K562 (cell line): ENCODE measurements around the gene MAP10. TPM values are rescaled to one million over a fixed set of nuclear protein-coding genes. Genes with fewer than 3 reads are reported as not detected.

ENCODE experiments used
- ATAC-seq: fragments of 200-7000 bp; cut with Tn5 transposase; 3 replicates; pipeline ENCODE4 v1.9.1; 2020; ENCODE audit warnings: moderate library complexity
- BruUV-seq: library from RNA; stranded (reverse); fragments of 400-500 nt; replicated peaks from 2 replicates; lab custom pipeline; 2021; lab: Mats Ljungman, UMichigan
- CTCF ChIA-PET: fragments of 300-600 bp; formaldehyde crosslinking; extraction: SDS; loops from one replicate; lab custom pipeline; 2021; ENCODE audit warnings: low intra/inter-chr PET ratio; lab: Yijun Ruan, JAX
- POLR2A ChIA-PET: fragments of 300-600, 350-650 bp; sonication (Branson Sonifier 250); formaldehyde crosslinking; extraction: SDS; loops from one replicate; lab custom pipeline; 2021; ENCODE audit warnings: antibody characterized with exemption, inconsistent platforms; lab: Yijun Ruan, JAX
- DNase-seq, 4 experiments: peaks; one replicate each; pipeline versions ENCODE4 v3.0.0 to v3.0.0-alpha.2; 2011 to 2018; ENCODE audit warnings: low spot score in 3 of 4, mixed read lengths in 3 of 4; ENCODE audit errors: extremely low read depth in 1 of 4
- FAIRE-seq: peaks from 2 replicates; lab custom pipeline; 2011; peaks lifted over from hg19 to GRCh38; lab: Jason Lieb, UNC
- H2AFZ ChIP-seq: 2 replicates; pipeline ENCODE4 v1.6.0; 2011; ENCODE audit warnings: low read depth, low read length, control low read depth, inconsistent platforms
- H3K27ac ChIP-seq: fragments of 200-600 bp; 3 replicates; pipeline ENCODE4 v1.8.0; 2011; ENCODE audit warnings: low read depth, mild to moderate bottlenecking, control low read depth, inconsistent platforms, low read length, moderate library complexity, mixed read lengths; ENCODE audit errors: extremely low read depth
- H3K27me3 ChIP-seq, 2 experiments: fragments of 300-600 bp in 1 of 2; 2 replicates in 1 of 2; 3 replicates in 1 of 2; pipeline versions ENCODE4 v1.6.0 to v1.8.0; 2011; ENCODE audit warnings: inconsistent platforms in 2 of 2, low read length in 2 of 2, mild to moderate bottlenecking in 1 of 2, mixed read lengths in 1 of 2, moderate library complexity in 1 of 2; ENCODE audit not compliant: control insufficient read depth in 2 of 2, insufficient read depth in 2 of 2
- H3K36me3 ChIP-seq: fragments of 300-600 bp; 3 replicates; pipeline ENCODE4 v1.8.0; 2011; ENCODE audit warnings: mild to moderate bottlenecking, low read length, inconsistent platforms; ENCODE audit not compliant: control insufficient read depth, insufficient read depth
- H3K4me1 ChIP-seq, 2 experiments: fragments of 200-600 bp in 1 of 2; replicated peaks in 1 of 2; 2 replicates in 1 of 2; 3 replicates in 1 of 2; pipeline versions ENCODE4 v1.5.1 to v1.8.0; 2011; ENCODE audit warnings: inconsistent platforms in 2 of 2, low read length in 2 of 2, mild to moderate bottlenecking in 1 of 2, mixed read lengths in 1 of 2, moderate library complexity in 1 of 2; ENCODE audit not compliant: control insufficient read depth in 2 of 2, insufficient read depth in 2 of 2
- H3K4me2 ChIP-seq: 2 replicates; pipeline ENCODE4 v1.6.1; 2011; ENCODE audit warnings: low read length, control low read depth, inconsistent platforms, mixed read lengths; ENCODE audit not compliant: insufficient read depth
- H3K4me3 ChIP-seq: fragments of 200-600 bp; sonication (generic), shearing (Covaris generic); 2 replicates; pipeline ENCODE4 v1.5.1; 2016; ENCODE audit warnings: control low read depth, inconsistent platforms
- H3K79me2 ChIP-seq: fragments of 200-600 bp; 3 replicates; pipeline ENCODE4 v1.8.0; 2011; ENCODE audit warnings: low read length, inconsistent platforms; ENCODE audit not compliant: control insufficient read depth, insufficient read depth
- H3K9ac ChIP-seq, 2 experiments: 2 replicates each; pipeline versions ENCODE4 v1.6.0 to v1.6.1; 2011; ENCODE audit warnings: low read depth in 2 of 2, low read length in 2 of 2, control low read depth in 1 of 2, inconsistent platforms in 1 of 2, mild to moderate bottlenecking in 1 of 2, mixed read lengths in 1 of 2; ENCODE audit not compliant: insufficient read depth in 1 of 2
- H3K9me1 ChIP-seq: one replicate; pipeline ENCODE4 v1.6.0; 2011; ENCODE audit warnings: inconsistent platforms, mild to moderate bottlenecking, low read length, moderate library complexity; ENCODE audit not compliant: control insufficient read depth, insufficient read depth
- H3K9me3 ChIP-seq: replicated peaks from 2 replicates; pipeline ENCODE4 v1.5.1; 2011; ENCODE audit warnings: low read depth, low read length, inconsistent platforms; ENCODE audit not compliant: control insufficient read depth, insufficient read depth
- H4K20me1 ChIP-seq: replicated peaks from 2 replicates; pipeline ENCODE4 v1.6.1; 2011; ENCODE audit warnings: low read length, inconsistent platforms, mixed read lengths; ENCODE audit not compliant: control insufficient read depth, insufficient read depth
- EP300 ChIP-seq: IDR thresholded peaks from 2 replicates; pipeline ENCODE4 v1.6.1; 2012; ENCODE audit warnings: low read length, improper control_type of control experiment
- ZFP1 ChIP-seq: fragments of 450-650 bp; formaldehyde crosslinking; IDR thresholded peaks from 2 replicates; pipeline ENCODE4 v1.4.0; 2020; ENCODE audit warnings: mild to moderate bottlenecking, mixed read lengths
- WGBS: fragments of 100-300 bp; shearing (Covaris generic); methylation state at CpG from one replicate; pipeline ENCODE4 v1.1.6; 2016; ENCODE audit warnings: low coverage, mixed read lengths; ENCODE audit not compliant: insufficient coverage; ENCODE audit errors: missing lambda C conversion rate; 5-methylcytosine and 5-hydroxymethylcytosine counted together
- in situ Hi-C: fragments of 300-500 bp; cut with MboI; formaldehyde crosslinking; loops from 4 replicates; pipeline ENCODE4 v1.15.0; 2018; ENCODE audit warnings: inconsistent platforms, mixed read lengths
- intact Hi-C: fragments of 100-400 bp; cut with micrococcal nuclease; formaldehyde crosslinking; loops from 2 replicates; pipeline ENCODE4 v1.14.2; 2022
- polyA plus RNA-seq, 8 experiments: library from polyadenylated mRNA; depleted of rRNA in 4 of 8; stranded (reverse) in 5 of 8; unstranded in 3 of 8; fragments of >200 nt; fragmentation: Nextera tagmentation in 2 of 8; fragmentation: Illumina TruSeq in 1 of 8; extraction: Ambion mirVana in 2 of 8; extraction: Trizol in 1 of 8; gene quantifications; 2 replicates each; pipeline versions ENCODE4 v1.2.1 to v1.2.3, GENCODE V29; 2011 to 2014; ENCODE audit warnings: inconsistent platforms in 1 of 8, missing spikeins in 1 of 8
- total RNA-seq, 7 experiments: library from RNA; depleted of rRNA in 6 of 7; stranded (reverse); fragments of >200 nt in 6 of 7; fragmentation: Illumina TruSeq in 2 of 7; extraction: Trizol in 2 of 7; gene quantifications; 2 replicates each; pipeline versions ENCODE4 v1.2.1 to v1.2.3, GENCODE V29; 2011 to 2021; ENCODE audit warnings: low replicate concordance in 1 of 7
- TF ChIP-seq, protein P1 (sequence below): fragments of 450-650 bp; IDR thresholded peaks from 2 replicates; pipeline ENCODE4 v1.6.1; 2016; ENCODE audit warnings: borderline replicate concordance
- TF ChIP-seq, protein P2 (sequence below), 3 experiments: fragments of 200-800 bp in 1 of 3; sonication (Bioruptor generic) in 1 of 3; sonication (generic) in 1 of 3; formaldehyde crosslinking in 1 of 3; IDR thresholded peaks; 2 replicates each; pipeline versions ENCODE4 v1.6.1 to v1.8.0; 2016 to 2022; ENCODE audit warnings: mild to moderate bottlenecking in 2 of 3, missing compliant biosample characterization in 2 of 3, missing genetic modification characterization in 2 of 3, missing genetic modification reagents in 1 of 3

MAP10 gene
- total and polyA plus RNA-seq, 9 of the 15 experiments (the other 6 are each of a cell fraction or from before 2014, with no cell fraction given) = 0.11 to 0.98 (median 0.69) TPM

GRCh38 chr1:232834066-232834465, 28.9 kb downstream of the MAP10 start (continued):
- TF ChIP-seq, protein P1, sequence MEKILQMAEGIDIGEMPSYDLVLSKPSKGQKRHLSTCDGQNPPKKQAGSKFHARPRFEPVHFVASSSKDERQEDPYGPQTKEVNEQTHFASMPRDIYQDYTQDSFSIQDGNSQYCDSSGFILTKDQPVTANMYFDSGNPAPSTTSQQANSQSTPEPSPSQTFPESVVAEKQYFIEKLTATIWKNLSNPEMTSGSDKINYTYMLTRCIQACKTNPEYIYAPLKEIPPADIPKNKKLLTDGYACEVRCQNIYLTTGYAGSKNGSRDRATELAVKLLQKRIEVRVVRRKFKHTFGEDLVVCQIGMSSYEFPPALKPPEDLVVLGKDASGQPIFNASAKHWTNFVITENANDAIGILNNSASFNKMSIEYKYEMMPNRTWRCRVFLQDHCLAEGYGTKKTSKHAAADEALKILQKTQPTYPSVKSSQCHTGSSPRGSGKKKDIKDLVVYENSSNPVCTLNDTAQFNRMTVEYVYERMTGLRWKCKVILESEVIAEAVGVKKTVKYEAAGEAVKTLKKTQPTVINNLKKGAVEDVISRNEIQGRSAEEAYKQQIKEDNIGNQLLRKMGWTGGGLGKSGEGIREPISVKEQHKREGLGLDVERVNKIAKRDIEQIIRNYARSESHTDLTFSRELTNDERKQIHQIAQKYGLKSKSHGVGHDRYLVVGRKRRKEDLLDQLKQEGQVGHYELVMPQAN = no peak
- TF ChIP-seq ZFP1 (CRISPR knock-in tag) = no peak
- TF ChIP-seq, protein P2, sequence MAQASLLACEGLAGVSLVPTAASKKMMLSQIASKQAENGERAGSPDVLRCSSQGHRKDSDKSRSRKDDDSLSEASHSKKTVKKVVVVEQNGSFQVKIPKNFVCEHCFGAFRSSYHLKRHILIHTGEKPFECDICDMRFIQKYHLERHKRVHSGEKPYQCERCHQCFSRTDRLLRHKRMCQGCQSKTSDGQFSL (CRISPR knock-in tag; IDR thresholded peaks at IDR 0.05) = no peak
- TF ChIP-seq, protein P2 (tag; IDR thresholded peaks at IDR 0.05) = no peak
- TF ChIP-seq, all 486 proteins: peak for 0

DNA sequence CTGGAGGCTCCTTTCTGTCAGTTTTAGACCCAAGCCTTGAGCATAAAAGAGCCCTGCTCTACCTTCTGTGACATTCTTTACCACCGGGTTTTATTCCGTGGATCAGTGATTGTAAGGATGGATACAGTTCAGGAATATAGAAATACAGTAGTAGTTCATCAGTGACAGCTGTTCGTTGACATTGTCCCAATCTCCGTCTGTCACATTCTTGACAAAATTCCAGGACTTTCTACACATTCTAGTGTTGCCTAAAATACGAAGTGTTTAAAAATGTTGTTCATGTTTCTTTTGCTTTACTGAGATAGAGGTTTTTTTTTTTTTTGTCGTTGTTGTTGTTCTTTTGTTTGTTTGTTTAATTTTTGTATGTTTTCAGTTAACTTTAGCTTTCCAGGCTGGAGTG, 29.9 kb downstream of the MAP10 start:
- Histone ChIP-seq H3K27ac (no peak overlapping the region), H3K9ac (no peak overlapping the region), H2AFZ (no peak overlapping the region), H3K79me2 (no peaks in the 10 kb centered on the region), H3K36me3 (no peaks in the 10 kb centered on the region), H3K4me3 (no peak overlapping the region), H3K4me2 (no peak overlapping the region), H3K27me3 (no peaks in the 10 kb centered on the region), H4K20me1 (no peaks in the 10 kb centered on the region), H3K4me1 (no peaks in the 10 kb centered on the region), H3K9me1 (no peaks in the 10 kb centered on the region), H3K9me3 (no peaks in the 10 kb centered on the region)
- ChIA-PET CTCF (no interaction called here), POLR2A (interaction anchor here (0.7 kb wide), 1 partner anchor 244 kb away, joined by 3 read pairs; no protein-coding TSS in a partner anchor)
- FAIRE-seq = no peak
- no peak for TF ChIP-seq EP300
- BruUV-seq = no TSS peak
- DNase-seq = no peak
- in situ Hi-C loops (no loop called here), intact Hi-C loops (no loop called here)
- 2% methylated on average over 6 of the region's 6 CpGs for WGBS
- ATAC-seq = no peak
